Measurements from ENCODE around the gene MTARC1. TPM values are rescaled to one million over a fixed set of nuclear protein-coding genes. Genes with fewer than 3 reads are reported as not detected.

The MTARC1 gene
- total RNA-seq, 1 donor from 2014 or later = 7.7 TPM

DNA sequence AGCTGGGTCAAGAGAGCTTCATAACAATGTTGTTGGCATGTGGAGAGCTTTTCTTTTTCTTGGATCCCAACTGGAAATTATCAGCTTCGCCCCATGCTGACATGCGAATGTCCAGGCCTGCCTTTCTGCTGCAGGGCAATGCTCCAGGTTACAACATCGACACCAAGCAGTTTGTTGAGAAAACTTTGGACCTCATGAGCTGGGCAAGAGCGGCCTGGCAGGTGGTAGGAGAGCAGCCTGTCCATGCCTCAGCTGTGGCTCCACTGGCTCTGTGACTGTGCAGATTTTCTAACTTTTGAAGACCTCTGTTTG lies 41.4 kb downstream of the MTARC1 start:
- no peaks in the 10 kb centered on the region for H3K27me3 ChIP-seq (ENCODE audit: control insufficient read depth, insufficient read depth, low read length)
- TF ChIP-seq, protein P1, sequence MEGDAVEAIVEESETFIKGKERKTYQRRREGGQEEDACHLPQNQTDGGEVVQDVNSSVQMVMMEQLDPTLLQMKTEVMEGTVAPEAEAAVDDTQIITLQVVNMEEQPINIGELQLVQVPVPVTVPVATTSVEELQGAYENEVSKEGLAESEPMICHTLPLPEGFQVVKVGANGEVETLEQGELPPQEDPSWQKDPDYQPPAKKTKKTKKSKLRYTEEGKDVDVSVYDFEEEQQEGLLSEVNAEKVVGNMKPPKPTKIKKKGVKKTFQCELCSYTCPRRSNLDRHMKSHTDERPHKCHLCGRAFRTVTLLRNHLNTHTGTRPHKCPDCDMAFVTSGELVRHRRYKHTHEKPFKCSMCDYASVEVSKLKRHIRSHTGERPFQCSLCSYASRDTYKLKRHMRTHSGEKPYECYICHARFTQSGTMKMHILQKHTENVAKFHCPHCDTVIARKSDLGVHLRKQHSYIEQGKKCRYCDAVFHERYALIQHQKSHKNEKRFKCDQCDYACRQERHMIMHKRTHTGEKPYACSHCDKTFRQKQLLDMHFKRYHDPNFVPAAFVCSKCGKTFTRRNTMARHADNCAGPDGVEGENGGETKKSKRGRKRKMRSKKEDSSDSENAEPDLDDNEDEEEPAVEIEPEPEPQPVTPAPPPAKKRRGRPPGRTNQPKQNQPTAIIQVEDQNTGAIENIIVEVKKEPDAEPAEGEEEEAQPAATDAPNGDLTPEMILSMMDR (IDR thresholded peaks at IDR 0.05; ENCODE audit: insufficient read depth, low read length, poor library complexity, severe bottlenecking) = no peak
- no peak for DNase-seq (ENCODE audit: low read depth)
- H3K4me3 ChIP-seq (ENCODE audit: low read depth, low read length) = no peak overlapping the region
- H3K36me3 ChIP-seq (ENCODE audit: control insufficient read depth, insufficient read depth, low read length) = no peaks in the 10 kb centered on the region

DNA sequence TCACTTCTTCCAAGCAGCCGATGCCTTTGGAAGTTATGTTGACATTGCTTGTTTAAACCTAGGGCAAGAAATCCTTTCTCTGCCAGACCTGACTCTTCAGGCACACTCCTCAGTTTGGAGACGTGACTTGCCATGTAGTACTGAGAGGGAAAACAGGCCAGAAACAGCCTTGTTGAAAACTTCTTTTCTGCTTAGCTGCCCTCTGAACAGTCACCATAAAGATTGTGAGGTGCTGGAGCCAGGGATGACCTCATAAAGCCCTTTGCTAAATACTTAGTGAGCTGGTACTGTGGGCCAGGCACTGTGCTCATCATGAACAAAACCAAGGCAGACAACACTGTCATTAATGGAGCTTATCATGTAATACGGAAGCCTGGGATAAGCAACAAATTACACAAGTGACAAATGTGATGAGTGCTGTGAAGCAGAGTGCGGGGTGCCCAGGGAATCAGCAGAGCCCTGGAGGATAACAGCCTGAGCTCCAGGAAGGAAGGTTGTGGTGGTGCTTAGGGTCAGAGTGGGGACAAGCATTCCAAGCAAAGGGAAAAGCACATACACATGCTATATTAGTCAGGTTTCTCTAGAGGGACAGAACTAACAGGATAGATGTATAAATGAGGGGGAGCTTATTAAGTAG lies 42.4 kb downstream of the MTARC1 start:
- Histone ChIP-seq H3K36me3 (ENCODE audit: control insufficient read depth, insufficient read depth, low read length) (no peaks in the 10 kb centered on the region), H3K4me3 (ENCODE audit: low read depth, low read length) (no peak overlapping the region), H3K27me3 (ENCODE audit: control insufficient read depth, insufficient read depth, low read length) (no peaks in the 10 kb centered on the region)
- TF ChIP-seq, protein P1 (IDR thresholded peaks at IDR 0.05; ENCODE audit: insufficient read depth, low read length, poor library complexity, severe bottlenecking) = no peak
- no peak for DNase-seq (ENCODE audit: low read depth)

DNA sequence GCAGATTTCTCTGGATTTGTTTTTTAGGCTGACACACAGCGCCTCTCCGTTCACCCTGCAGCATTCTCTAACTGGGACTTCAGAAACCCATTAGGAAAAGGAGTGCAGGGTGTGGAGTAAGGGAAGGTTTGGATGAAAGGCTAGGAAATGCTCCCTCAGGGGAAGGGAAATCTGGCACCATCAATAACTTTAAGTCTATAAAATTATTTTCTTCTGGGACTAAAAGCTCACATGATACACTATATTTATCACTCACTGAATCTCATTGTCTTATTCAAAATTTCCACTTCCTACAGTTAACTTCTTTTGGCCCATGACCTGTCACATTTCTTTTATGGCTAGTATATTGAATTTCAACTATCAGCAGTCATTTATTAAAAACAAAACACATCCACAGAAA lies 46.7 kb downstream of the MTARC1 start:
- TF ChIP-seq, protein P1 (IDR thresholded peaks at IDR 0.05; ENCODE audit: insufficient read depth, low read length, poor library complexity, severe bottlenecking) = no peak
- H3K27me3 ChIP-seq (ENCODE audit: control insufficient read depth, insufficient read depth, low read length) = no peaks in the 10 kb centered on the region
- no peak for DNase-seq (ENCODE audit: low read depth)
- H3K36me3 ChIP-seq (ENCODE audit: control insufficient read depth, insufficient read depth, low read length) = no peaks in the 10 kb centered on the region
- H3K4me3 ChIP-seq (ENCODE audit: low read depth, low read length) = no peak overlapping the region

DNA sequence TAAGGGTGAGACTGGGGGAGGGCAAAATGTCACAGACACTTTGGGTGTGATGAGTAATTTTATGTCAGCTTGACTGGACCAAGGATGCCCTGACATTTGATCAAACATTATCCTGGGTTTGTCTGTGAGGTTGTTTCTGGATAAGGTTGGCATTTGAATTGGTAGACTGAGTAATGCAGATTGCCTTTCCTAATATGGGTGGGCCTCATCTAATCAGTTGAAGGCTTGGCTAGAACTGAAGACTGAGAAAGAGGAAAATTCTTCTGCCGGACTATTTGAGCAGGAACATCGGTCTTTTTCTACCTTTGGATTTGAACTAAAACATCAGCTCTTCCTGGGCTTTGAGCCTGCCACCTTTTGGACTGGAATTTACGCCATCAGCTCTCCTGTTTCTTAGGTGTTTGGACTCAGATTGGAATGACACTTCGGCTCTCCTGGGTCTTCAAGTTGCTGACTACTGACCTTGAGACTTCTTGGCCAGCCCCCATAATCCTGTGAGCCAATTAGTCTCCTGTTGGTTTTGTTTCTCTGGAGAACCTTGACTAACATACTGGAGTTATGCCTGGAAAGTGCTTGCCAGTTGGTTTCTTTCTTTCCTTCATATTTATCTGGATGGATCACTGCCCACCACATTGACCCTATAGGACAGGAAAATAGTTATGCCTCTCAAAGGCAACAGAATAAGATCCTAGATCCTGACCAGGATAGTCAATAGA lies 47.6 kb downstream of the MTARC1 start:
- H3K27me3 ChIP-seq (ENCODE audit: control insufficient read depth, insufficient read depth, low read length) = no peaks in the 10 kb centered on the region
- DNase-seq (ENCODE audit: low read depth) = no peak

More for the DNA sequence above, 47.6 kb downstream of the MTARC1 start:
- H3K4me3 ChIP-seq (ENCODE audit: low read depth, low read length) = no peak overlapping the region
- H3K36me3 ChIP-seq (ENCODE audit: control insufficient read depth, insufficient read depth, low read length) = no peaks in the 10 kb centered on the region
- TF ChIP-seq, protein P1 (IDR thresholded peaks at IDR 0.05; ENCODE audit: insufficient read depth, low read length, poor library complexity, severe bottlenecking) = no peak

Other genes with a start within 250 kb of the MTARC1 start
- gene C1orf115, start 96.5 kb upstream of the MTARC1 start, total RNA-seq = 8.4 and 8.9 TPM in 2 replicates
- gene MTARC2, start 38.6 kb upstream of the MTARC1 start, total RNA-seq = 8.7 and 8.9 TPM in 2 replicates
- gene HLX, start 92.5 kb downstream of the MTARC1 start, total RNA-seq = 0.68 and 3.2 TPM in 2 replicates